GM21423 (cell line): ENCODE results near the gene MUSK.
"Not testable (repeated sequence)": the region's sequence is repeated elsewhere in the genome, so short reads cannot be mapped to it uniquely, and the experiment has no call there.

Experiments used
- ATAC-seq: cut with Tn5 transposase; IDR thresholded peaks from one replicate; pipeline ENCODE4 v1.9.1; 2021; ENCODE audit warnings: mild to moderate bottlenecking, moderate library complexity; ENCODE audit not compliant: unreplicated experiment

MUSK gene

DNA sequence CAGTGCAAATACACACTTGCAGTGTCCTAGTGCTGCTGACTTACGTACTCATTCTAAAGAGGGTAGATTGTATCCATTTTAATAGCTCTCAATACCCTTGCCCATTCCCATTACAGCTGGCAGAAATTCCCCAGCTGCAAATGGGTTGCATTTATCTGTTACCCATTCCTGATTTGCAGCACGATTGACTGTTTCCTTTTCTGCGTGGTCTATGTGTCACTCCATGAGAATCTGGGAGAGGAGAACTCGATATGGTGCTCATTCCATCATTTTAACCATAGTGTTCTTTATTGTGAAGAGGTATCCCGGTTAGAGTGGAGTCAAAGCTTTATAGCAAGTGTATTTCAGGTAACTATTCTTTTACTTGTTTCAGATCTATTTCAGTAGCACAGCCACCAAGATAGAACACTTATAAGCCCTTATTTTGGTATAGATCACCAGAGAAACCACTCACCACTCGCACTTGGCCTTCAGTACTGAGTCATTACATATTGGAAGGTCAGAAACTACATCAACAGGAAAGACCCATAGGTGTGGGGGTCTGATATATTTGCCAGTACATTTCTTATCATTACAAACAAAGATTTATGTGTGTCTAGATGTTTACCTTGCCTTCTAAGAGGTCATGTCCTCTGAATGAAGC is 139.5 kb downstream of the MUSK start:
- ATAC-seq = peak; percentile 55

DNA sequence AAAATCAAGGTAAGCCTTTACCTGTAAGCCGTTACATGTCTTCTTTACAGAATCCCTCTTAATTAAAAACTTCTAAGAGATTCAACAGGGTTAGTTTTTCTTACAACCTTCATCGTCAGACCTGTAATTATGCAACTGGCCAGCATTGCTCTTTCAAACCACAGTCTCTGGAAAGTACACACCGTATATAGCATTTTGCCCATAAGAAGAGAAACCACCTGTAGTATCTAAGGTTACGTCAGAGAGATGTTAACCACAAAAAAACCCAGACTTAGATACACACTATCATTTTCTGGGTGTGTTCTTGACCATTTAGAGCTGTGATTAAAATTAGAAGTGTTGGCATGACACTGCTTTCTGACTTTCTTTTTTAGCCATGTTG is 140.0 kb downstream of the MUSK start:
- peak; percentile 96 for ATAC-seq

DNA sequence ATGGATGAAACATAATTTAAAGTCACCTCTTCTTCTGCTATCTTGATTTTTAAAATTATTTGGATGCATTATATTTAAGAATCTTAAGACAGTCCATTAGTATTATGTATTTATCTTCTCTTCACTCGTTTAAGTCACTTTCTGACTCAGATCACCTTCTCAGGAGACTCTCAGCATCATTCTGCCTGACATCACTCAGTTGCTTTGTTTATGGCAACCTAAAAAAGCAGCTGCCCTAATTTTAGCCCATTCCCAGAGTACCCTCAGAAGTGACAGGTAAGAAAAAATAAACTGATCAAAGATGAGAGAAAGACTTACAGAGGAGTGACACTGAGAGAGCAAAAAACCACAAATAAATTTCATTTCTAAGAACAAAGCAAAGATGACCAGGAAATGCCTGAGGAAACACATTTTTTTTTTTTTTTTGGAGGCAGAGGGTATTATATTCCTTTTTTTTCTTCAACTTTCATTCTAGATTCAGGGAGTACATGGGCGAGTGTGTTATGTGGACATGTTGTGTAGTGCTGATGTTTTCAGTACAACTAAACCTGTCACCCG is 140.5 kb downstream of the MUSK start:
- ATAC-seq = peak; percentile 38

DNA sequence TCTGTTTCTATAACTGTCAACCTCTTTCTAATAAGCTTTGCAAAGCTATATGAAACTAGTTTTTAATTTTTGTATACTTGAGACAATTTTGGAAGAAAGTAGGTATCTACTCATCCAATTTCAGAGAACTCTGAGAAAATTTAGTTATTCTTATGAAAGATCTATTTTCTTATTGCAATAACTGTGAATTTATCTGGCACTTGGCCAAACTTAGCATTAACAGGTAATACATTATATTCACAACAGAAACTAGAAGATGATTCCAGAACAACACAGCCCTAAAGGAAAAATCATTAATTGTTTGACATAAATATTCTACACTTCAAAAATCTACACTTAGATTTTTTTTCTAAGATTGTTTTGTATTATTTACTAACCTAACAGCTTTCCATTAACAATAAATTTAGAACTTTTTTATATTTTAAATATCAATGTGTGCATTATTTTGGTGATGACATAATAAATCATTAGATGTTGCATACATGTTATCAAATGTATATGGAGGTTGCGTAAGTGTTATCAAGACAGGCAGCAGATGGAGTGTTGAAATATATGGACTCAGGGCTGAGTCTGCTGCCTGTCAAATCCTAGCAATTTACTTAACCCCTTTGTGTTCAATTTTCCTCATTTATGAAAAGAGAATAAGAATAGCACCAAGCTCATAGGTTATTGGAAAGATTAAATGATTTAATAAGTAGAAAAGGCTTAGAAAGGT is 141.8 kb downstream of the MUSK start:
- no peak for ATAC-seq

DNA sequence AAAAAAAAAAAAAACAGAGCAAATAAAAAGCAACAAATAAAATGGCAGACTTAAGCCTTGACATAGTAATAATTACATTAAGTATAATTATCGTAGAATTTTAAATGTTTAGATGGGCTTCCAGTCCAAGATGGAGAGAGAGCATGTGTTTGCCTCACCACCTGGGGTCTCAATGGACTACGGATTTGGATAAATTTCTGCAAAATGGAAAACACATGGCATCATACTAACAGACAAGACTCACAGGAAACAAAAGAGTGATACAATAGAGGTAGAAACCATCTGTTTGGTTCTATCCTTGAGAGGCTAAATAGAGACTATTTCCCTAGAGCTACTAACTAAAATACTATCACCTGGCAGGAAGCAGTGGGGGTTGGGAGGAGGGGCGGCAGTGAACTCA is 144.3 kb downstream of the MUSK start:
- ATAC-seq = no peak

DNA sequence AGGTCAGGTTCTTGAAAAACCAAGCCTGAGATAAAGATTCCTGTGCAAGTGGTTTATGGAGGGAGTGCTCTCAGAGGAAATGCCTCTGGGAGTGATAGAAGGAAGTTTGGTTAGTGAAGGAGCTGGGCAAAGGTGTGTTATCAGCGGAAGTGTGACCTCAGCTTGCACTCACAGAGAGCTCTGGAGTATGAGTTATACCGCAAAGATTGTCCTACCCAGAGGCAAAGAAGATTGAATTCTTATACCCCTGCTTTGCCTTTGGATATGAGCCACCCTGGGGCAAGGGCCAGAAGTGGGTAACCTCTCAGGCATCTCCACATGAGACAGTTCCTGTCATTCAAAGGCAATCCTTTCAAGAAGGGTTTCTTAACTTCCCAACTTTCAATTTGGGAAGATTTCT is 145.6 kb downstream of the MUSK start:
- ATAC-seq = no peak

DNA sequence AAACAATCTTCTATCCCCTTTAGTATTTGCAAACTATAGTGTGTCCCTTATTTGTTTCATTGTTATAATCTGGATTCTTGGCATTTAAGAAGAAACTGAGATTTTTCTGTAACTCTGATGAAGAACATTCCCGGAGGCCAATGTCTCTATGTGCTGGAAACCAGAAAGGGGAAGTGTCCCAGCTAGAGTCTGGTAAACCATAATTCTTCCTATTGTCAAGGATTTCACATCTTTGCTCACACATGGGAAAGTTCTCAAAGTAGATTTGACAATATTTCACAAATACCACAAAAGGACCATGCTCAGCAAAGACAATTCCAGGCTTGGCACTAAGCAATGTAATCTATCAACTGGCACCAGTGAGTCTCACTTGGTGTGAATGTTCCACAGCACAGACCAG is 146.8 kb downstream of the MUSK start:
- ATAC-seq = no peak

DNA sequence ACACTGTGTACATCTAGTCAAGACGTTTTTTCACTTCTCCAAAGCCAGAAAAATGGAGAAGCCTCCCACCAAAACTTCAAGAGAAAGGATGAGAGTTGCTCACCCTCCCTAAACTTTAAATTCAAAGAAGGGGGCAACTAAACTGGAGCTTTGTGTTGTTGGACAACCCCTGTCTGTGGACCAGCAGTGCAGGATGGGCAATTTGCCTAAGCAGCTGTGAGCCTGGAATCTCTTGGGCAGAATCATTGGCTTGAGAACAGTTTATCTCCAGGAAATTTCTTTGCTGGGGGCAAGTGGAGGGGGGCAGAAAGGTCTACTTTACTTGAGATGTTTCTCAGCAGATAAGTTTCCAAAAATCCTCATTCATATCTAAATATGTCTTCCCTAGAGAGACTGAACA is 151.8 kb downstream of the MUSK start:
- ATAC-seq = no peak

DNA sequence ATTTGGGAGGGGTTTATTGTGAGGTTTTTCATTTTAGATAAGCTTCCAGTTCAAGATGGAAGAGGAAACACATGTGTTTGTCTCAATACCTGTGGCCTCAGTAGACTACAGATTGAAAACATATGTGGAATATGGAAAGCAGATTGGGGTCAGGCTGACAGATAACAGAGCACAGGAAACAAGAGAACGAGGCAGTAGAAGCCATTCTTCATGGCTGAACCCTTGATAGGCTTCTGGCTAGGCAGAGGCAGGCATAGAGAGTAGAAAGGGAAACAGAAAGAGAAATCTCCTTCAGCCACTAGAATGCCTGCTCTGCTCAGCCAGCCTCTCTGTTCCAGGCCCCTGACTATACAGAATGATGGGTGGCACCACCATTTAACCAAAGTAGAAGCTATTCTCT is 152.5 kb downstream of the MUSK start:
- ATAC-seq = peak; percentile 97

DNA sequence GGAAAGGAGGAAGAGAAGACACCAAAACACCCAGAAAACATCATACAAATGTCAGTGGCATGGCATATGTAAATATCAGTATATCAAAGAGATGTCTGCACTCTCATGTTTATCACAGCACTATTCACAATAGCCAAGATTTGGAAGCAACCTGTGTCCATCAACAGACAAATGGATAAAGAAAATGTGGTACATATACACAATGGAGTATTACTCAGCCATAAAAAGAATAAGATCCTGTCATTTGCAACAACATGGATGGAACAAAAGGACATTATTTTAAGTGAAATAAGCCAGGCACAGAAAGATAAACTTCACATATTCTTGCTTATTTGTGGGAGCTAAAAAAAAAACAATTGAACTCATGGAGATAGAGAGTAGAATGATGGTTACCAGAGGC is 156.5 kb downstream of the MUSK start:
- not testable (repeated sequence) for ATAC-seq

DNA sequence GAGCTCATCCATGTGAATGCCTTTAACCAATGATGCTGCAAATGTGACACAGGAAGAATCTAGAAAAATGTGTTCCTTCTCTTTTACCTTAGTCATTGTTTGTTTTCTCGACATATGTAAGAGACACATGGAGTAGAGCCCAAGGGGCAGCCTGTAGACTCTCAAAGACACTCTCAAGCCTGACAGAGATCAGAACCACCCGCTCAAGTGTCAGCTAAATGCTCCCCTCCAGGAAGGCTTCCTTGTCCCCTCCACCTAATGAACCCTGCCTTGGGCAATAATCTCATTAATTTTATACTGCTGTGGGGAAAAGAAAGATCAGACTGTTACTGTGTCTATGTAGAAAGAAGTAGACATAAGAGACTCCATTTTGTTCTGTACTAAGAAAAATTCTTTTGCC is 157.4 kb downstream of the MUSK start:
- ATAC-seq = no peak

DNA sequence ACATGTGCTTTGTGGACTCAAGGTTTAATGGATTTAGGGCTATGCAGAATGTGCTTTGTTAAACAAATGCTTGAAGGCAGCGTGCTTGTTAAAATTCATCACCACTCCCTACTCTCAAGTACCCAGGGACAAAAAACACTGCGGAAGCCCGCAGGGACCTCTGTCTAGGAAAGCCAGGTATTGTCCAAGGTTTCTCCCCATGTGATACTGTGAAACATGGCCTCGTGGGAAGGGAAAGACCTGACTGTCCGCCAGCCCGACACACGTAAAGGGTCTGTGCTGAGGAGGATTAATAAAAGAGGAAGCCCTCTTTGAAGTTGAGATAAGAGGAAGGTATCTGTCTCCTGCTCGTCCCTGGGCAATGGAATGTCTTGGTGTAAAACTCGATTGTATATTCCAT is 157.8 kb downstream of the MUSK start:
- ATAC-seq = not testable (repeated sequence)

DNA sequence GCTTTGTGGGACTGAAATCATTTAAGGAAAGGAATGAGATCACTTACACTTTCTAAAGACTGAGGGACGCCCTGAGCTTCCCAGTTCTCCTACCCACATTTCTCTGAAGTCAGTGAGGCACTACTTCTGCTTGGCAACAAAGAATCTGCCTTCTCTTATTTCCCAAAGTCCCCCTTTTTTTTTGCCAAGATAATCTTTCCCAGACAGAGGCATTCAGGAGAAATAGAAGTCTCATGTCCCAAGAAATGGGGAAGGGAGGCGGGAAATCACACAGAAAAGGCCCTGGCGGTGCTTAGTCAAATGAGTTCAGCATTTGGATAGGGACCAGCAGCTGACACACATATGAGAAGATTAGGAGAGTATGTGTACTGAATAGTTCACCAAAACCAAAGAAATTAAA is 159.7 kb downstream of the MUSK start:
- no peak for ATAC-seq

DNA sequence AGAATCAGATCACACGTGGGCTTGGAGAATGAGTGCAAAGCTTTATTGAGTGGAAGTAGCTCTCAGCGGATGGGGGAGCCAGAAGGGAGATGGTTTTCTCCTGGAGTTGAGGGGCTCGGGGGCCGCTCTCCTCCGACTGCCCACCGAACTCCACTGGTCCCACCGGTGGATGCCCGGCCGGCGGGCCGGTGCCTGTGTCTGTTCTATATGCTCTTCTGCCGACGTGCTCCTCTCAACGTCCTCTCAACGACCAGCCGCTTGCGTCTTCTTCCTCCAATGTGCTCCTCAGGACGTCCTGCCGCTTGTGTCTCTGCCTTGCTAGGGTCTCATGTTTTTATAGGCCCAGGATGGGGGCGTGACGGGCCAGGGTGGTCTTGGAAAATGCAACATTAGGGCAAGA is 161.9 kb downstream of the MUSK start:
- ATAC-seq = no peak

DNA sequence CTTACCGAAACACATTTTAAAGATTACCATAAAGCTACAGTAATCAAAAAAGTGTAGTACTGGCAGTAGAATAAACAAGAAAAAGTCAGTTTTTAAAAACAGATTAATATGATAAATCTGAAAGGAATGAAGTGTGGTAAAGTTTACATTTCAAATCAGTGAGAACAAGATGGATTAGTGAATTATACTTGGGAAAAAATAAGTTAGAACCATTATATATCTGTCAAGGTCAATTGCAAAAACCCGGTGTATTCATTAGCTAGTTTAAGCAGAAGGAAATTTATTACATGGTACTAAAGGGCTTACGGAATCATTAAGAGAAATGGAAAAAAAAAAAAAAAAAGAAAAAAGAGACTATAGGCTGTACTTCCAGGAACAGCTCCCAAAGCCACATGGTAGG is 164.3 kb downstream of the MUSK start:
- no peak for ATAC-seq

DNA sequence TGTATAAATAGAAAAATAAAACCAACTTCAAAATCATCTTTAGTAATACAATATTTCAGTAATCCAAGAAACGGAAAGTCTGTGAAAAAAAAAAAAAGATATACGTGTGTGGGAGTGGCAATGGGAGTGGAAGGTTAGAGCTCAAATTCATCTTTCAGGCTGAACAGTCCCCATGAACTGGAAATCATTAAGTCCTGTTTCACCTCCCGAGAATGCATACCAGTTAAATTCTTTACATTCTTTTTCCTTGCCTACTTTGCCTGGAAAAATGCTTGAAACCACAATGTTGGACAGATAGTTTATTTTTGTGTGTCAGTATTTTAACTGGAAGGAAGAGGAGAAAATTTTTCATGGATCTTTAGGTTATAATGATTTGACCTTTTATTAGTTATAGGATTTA is 166.8 kb downstream of the MUSK start:
- no peak for ATAC-seq

DNA sequence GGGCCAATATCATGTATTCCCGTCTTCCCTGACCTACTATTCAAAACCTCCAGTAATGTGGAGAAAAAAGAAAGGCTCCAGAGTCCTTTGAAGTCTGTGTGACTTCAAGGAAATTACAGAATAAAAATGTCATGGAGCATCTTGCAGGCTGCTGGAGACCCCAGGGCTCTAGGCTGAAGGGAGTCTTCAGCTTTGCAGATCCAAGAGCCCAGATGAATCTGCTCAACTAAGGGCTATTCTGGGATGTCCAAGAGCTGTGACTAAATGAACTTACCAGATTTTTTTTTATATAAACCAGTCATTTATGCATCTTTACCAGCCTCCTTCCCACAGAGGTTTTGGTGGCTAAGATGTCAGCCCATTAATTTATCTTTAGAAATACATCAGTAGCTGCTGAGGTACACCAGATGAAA is 167.3 kb downstream of the MUSK start:
- ATAC-seq = no peak

DNA sequence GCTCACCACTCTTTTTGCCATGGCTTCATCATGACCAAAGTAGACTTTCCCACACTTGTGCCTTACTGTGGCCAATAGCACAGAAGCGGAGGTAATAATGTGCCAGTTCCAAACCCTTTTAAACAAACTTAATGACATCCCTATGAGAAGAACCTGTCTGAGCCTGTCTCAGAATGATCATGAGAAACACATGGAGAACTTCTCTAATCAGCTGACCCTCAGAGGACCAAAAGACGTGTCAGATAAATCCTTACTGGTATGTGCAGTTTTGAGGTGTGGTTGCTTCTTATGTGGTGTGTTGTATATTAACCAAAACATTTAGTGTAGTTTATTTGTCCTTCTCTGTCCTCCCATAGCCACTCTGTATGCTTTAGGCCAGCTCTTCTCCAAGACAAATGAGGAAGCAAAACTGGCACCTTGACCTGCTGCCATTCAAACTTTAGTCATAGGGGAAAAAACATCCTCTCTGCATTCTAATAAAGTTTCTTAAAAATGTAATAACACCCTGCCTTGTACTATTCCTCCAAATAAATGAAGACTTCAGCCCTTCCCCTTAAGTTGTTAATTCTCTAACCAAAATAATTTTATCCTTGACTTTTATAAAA is 168.9 kb downstream of the MUSK start:
- ATAC-seq = peak; percentile 87

DNA sequence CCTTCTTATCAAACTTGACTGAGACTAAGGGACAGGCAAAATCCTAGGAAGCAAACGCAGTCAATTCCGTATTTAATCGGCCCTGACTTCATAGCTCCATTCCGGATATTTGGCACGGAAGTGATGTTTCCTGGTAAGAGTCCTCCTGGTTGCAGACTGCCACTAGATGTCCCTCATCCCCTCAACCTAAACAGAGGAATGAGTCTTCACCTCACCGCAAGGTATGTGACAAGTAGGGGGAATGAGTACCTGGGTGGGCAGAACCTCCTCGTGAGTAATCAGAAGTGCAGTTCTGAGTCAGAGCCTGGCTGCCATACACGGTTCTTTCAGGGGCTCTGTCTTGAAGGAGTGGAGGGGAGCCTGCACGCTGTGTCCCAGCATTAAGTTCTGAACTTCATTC is 173.6 kb downstream of the MUSK start:
- ATAC-seq = no peak

DNA sequence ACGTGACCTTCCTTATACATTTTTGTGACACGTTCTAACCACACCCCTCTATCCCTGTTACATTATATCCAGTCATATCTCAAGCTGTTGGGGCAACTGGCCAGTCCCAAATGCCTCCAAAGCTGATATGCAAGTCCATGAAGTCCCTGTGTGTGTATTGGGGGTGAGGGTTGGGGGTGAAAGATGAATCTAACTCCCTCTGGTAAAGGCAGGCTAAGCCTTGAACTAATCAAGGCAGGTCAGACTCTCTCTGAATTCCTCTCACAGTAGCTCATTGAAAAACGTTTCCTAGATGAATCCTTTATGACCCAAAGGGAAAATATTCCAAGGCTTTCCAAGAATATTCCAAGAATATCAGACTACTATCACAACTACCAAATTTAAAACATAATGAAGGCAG is 174.4 kb downstream of the MUSK start:
- no peak for ATAC-seq

DNA sequence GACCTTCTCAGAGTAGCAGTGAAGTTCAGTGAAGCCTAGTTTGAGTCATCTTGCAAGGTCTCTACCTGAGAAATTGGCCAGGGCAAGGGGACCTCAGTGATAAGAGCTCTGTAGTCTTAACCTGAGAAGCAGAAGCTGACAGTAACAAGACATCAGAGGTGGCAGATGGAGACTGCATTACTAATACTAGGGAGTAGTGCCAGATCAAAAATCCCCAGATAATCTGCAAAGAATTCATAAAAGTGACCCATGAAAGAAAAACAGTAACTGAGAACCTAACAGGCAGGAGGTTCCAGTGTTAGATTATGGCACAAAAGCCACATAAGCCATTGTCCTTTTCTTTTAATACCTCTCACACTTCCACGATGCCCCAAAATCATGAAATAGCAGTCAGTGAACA is 175.5 kb downstream of the MUSK start:
- ATAC-seq = no peak

DNA sequence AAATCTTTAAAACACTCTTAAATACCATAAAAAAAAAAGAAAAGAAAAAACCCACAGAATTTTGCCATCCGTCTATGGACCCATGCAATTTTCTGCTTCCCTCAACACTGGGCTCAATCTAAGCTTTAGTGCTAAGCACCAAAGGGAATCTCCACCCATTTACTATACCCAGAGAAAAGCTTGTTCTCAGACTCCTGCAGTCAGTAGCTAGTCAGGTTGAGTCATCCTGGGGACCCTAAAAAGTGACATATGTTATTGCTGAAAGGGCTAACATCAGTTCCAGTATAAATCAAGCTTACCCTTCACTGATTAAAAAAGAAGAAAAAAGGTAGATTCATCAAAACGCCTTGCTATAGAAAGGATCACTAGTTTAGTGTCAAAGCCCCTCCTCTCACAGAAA is 177.6 kb downstream of the MUSK start:
- ATAC-seq = no peak
